OCI-LY3 (cell line): ENCODE data around the gene NAA40.
"Not testable (repeated sequence)": the region's sequence is repeated elsewhere in the genome, so short reads cannot be mapped to it uniquely, and the experiment has no call there.

Experiments used
- H2AFZ ChIP-seq: fragments of 200-600, 300-600 bp; shearing (Covaris generic); 2 replicates; pipeline ENCODE4 v1.6.0; 2014; ENCODE audit warnings: antibody characterized with exemption, low read depth, low read length
- H3K27ac ChIP-seq: fragments of 200-600, 300-600 bp; sonication (generic); 2 replicates; pipeline ENCODE4 v1.5.1; 2014; ENCODE audit warnings: mild to moderate bottlenecking, low read length, moderate library complexity, mixed read lengths
- H3K27me3 ChIP-seq: fragments of 200-600, 300-600 bp; sonication (generic); 2 replicates; pipeline ENCODE4 v1.6.1; 2014; ENCODE audit warnings: low read depth, low read length, mixed read lengths
- H3K36me3 ChIP-seq: fragments of 200-600, 300-600 bp; sonication (generic); replicated peaks from 2 replicates; pipeline ENCODE3; 2014; ENCODE audit warnings: low read depth, low read length, mixed read lengths
- H3K4me1 ChIP-seq: fragments of 300-600, 200-600 bp; sonication (generic); 2 replicates; pipeline ENCODE4 v1.6.1; 2014; ENCODE audit warnings: low read length, mixed read lengths
- H3K4me2 ChIP-seq: fragments of 200-600, 300-600 bp; sonication (generic); 2 replicates; pipeline ENCODE4 v1.6.1; 2014; ENCODE audit warnings: low read length, mixed read lengths
- H3K4me3 ChIP-seq: fragments of 300-600, 200-600 bp; sonication (generic); 2 replicates; pipeline ENCODE4 v1.5.1; 2014; ENCODE audit warnings: antibody characterized with exemption, mild to moderate bottlenecking, low read length, moderate library complexity
- H3K79me2 ChIP-seq: fragments of 300-600, 200-600 bp; shearing (Covaris generic); 2 replicates; pipeline ENCODE4 v1.6.1; 2014; ENCODE audit warnings: mild to moderate bottlenecking, low read length, mixed read lengths
- H3K9ac ChIP-seq: fragments of 300-600, 200-600 bp; shearing (Covaris generic); 2 replicates; pipeline ENCODE4 v1.6.0; 2014; ENCODE audit warnings: mild to moderate bottlenecking, low read length, moderate library complexity
- H3K9me3 ChIP-seq: fragments of 200-600, 300-600 bp; shearing (Covaris generic); 2 replicates; pipeline ENCODE4 v1.6.1; 2014; ENCODE audit warnings: low read length, mixed read lengths; ENCODE audit not compliant: insufficient read depth
- H4K20me1 ChIP-seq: fragments of 200-600, 300-600 bp; sonication (generic); 2 replicates; pipeline ENCODE4 v1.6.1; 2016; ENCODE audit warnings: low read length, mixed read lengths; ENCODE audit not compliant: insufficient read depth
- EZH2phosphoT487 ChIP-seq: fragments of 200-600 bp; shearing (Covaris generic); IDR thresholded peaks from 2 replicates; pipeline ENCODE4 v1.6.1; 2018; ENCODE audit warnings: antibody characterized with exemption, mixed run types, low read depth
- TF ChIP-seq, protein P1 (sequence below): fragments of 200-600, 300-600 bp; sonication (generic); IDR thresholded peaks from 2 replicates; pipeline ENCODE4 v1.5.1; 2014; ENCODE audit warnings: antibody characterized with exemption, low read length, low read depth

NAA40 gene

DNA sequence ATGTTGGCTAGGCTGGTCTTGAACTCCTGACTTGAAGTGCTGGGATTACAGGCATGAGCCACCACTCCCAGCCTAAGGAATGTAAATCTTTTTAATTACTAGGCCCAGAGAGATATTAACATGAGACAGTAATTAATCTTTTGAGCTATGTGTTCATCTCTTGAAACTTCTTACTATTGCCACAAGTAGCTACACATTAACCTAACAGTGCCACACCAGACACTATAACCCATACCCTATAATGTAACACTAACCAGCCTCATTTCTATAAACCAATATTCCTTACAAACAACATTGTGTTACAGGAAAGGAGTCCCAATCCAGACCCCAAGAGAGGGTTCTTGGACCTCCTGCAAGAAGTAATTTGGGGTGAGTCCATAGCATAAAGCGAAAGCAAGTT, 27.6 kb downstream of the NAA40 start:
- Histone ChIP-seq H3K9me3 (no peaks in the 10 kb centered on the region), H3K27me3 (no peaks in the 10 kb centered on the region), H2AFZ (no peak overlapping the region), H3K27ac (no peak overlapping the region), H4K20me1 (no peaks in the 10 kb centered on the region), H3K79me2 (no peaks in the 10 kb centered on the region), H3K4me2 (no peak overlapping the region), H3K4me3 (no peak overlapping the region), H3K36me3 (no peaks in the 10 kb centered on the region), H3K9ac (no peak overlapping the region), H3K4me1 (peaks cover 9% of the 10 kb centered on the region)
- TF ChIP-seq, protein P1, sequence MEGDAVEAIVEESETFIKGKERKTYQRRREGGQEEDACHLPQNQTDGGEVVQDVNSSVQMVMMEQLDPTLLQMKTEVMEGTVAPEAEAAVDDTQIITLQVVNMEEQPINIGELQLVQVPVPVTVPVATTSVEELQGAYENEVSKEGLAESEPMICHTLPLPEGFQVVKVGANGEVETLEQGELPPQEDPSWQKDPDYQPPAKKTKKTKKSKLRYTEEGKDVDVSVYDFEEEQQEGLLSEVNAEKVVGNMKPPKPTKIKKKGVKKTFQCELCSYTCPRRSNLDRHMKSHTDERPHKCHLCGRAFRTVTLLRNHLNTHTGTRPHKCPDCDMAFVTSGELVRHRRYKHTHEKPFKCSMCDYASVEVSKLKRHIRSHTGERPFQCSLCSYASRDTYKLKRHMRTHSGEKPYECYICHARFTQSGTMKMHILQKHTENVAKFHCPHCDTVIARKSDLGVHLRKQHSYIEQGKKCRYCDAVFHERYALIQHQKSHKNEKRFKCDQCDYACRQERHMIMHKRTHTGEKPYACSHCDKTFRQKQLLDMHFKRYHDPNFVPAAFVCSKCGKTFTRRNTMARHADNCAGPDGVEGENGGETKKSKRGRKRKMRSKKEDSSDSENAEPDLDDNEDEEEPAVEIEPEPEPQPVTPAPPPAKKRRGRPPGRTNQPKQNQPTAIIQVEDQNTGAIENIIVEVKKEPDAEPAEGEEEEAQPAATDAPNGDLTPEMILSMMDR, result no peak
- no peak for TF ChIP-seq EZH2phosphoT487

DNA sequence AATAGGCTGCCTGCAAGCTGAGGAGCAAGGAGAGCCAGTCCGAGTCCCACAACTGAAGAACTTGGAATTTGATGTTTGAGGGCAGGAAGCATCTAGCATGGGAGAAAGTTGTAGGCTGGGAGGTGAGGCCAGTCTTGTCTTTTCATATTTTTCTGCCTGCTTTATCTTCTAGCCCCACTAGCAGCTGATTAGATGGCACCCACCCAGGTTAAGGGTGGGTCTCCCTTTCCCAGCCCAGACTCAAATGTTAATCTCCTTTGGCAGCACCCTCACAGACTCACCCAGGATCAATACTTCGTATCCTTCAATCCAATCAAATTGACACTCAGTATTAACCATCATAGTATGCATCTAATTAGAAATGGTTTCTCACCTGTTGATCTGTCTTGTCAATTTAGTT, 30.7 kb downstream of the NAA40 start:
- no peaks in the 10 kb centered on the region for H4K20me1 ChIP-seq
- H2AFZ ChIP-seq, result no peak overlapping the region
- H3K79me2 ChIP-seq, result peaks cover 1% of the 10 kb centered on the region
- no peak overlapping the region for H3K27ac ChIP-seq
- peaks cover 5% of the 10 kb centered on the region for H3K4me1 ChIP-seq
- no peaks in the 10 kb centered on the region for H3K36me3 ChIP-seq
- H3K4me3 ChIP-seq, result no peak overlapping the region
- H3K9me3 ChIP-seq, result no peaks in the 10 kb centered on the region
- TF ChIP-seq, protein P1, result no peak
- no peak for TF ChIP-seq EZH2phosphoT487
- no peak overlapping the region for H3K4me2 ChIP-seq
- no peak overlapping the region for H3K9ac ChIP-seq
- H3K27me3 ChIP-seq, result no peaks in the 10 kb centered on the region

DNA sequence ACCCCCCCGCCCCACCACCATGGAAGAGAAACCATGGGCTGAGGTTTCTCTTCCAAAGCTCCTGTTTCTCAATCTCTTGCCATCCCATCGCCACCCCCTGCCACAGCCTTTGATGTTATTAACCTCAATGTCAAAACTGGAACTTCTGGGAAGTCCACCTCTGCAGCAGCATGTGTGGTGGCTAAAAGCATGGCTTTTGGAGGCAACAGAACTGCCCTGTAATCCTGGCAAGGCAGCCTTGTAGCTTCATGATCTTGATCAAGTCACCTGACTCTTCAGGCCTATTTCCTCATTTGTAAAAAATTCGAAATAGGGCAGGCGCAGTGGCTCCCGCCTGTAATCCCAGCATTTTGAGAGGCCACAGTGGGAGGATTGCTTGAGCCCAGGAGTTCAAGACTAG, 32.1 kb downstream of the NAA40 start:
- no peaks in the 10 kb centered on the region for H3K9me3 ChIP-seq
- no peaks in the 10 kb centered on the region for H3K27me3 ChIP-seq
- no peak overlapping the region for H3K4me2 ChIP-seq
- H2AFZ ChIP-seq, result peak overlapping the region; percentile 74
- no peak overlapping the region for H3K4me3 ChIP-seq
- H3K27ac ChIP-seq, result no peak overlapping the region
- H3K79me2 ChIP-seq, result peaks cover 15% of the 10 kb centered on the region
- peaks cover 10% of the 10 kb centered on the region for H3K4me1 ChIP-seq
- TF ChIP-seq EZH2phosphoT487, result no peak
- TF ChIP-seq, protein P1, result no peak
- H3K36me3 ChIP-seq, result peaks cover under 1% of the 10 kb centered on the region
- H4K20me1 ChIP-seq, result no peaks in the 10 kb centered on the region
- no peak overlapping the region for H3K9ac ChIP-seq

DNA sequence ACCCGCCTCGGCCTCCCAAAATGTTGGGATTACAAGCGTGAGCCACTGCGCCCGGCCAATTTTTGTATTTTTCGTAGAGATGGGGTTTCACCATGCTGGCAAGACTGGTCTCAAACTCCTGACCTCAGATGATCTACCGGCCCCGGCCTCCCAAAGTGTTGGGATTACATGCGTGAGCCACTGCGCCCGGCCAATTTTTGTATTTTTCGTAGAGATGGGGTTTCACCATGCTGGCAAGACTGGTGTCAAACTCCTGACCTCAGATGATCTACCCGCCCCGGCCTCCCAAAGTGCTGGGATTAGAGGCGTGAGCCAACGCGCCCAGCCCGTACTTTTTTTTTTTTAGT, 35.1 kb downstream of the NAA40 start:
- H3K27me3 ChIP-seq, H3K9ac ChIP-seq, H4K20me1 ChIP-seq, H3K9me3 ChIP-seq, H3K27ac ChIP-seq, H2AFZ ChIP-seq: not testable (repeated sequence)
- Histone ChIP-seq H3K36me3 (peaks cover 12% of the 10 kb centered on the region), H3K4me3 (peak overlapping the region; percentile 82), H3K4me2 (peak overlapping the region; percentile 38), H3K4me1 (peaks cover 13% of the 10 kb centered on the region), H3K79me2 (peaks cover 43% of the 10 kb centered on the region)
